ENCODE measurements around the gene SPRR2F.

DNA sequence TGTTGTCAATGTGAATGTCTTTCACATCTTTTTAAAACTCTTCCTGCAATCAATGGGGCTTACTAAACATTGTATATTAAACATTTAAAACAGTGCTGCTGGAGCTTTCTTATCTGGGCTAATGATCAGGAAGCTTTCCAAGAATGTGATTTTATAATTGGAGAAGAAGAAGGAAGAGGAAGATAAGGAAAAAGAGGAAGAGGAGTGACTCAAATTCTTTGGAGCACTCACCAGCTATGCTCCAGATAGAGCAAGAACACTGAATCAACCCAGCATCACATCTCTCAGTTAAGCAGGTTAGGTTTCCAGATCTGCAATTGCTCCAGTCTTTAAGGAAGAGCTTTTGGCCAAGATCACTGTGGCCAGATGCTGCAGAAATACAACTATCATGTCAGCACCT is 17.6 kb downstream of the SPRR2F start:
- TF ChIP-seq, protein P1, sequence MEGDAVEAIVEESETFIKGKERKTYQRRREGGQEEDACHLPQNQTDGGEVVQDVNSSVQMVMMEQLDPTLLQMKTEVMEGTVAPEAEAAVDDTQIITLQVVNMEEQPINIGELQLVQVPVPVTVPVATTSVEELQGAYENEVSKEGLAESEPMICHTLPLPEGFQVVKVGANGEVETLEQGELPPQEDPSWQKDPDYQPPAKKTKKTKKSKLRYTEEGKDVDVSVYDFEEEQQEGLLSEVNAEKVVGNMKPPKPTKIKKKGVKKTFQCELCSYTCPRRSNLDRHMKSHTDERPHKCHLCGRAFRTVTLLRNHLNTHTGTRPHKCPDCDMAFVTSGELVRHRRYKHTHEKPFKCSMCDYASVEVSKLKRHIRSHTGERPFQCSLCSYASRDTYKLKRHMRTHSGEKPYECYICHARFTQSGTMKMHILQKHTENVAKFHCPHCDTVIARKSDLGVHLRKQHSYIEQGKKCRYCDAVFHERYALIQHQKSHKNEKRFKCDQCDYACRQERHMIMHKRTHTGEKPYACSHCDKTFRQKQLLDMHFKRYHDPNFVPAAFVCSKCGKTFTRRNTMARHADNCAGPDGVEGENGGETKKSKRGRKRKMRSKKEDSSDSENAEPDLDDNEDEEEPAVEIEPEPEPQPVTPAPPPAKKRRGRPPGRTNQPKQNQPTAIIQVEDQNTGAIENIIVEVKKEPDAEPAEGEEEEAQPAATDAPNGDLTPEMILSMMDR (conservative IDR thresholded peaks at IDR 0.05; ENCODE audit: low read depth in 2 of 2) = no peak
- TF ChIP-seq JUNB (IDR thresholded peaks at IDR 0.05; ENCODE audit: unreplicated experiment) (no peak), EZH2phosphoT487 (IDR thresholded peaks at IDR 0.05; ENCODE audit: unreplicated experiment) (no peak), EZH2 (IDR thresholded peaks at IDR 0.05; ENCODE audit: low read depth, unreplicated experiment) (no peak), ZNF462 (CRISPR knock-in tag; IDR thresholded peaks at IDR 0.05) (no peak)

All from GM23338 (cell line).